Stimulated activated CD8-positive, alpha-beta memory T cell treated with anti-CD3 and anti-CD28 coated beads, Interleukin-7, amount 100 ng/mL, for 1 hour (primary cell): ENCODE results near the gene ARHGEF7.
"Not testable (repeated sequence)": the region's sequence is repeated elsewhere in the genome, so short reads cannot be mapped to it uniquely, and the experiment has no call there.

Experiments
- DNase-seq, 2 donors: peaks; one replicate each; pipeline ENCODE4 v3.0.0-alpha.2; 2020; ENCODE audit warnings: low read depth in 2 of 2

The ARHGEF7 gene

GRCh38 chr13:111115061-111115964, at the start of gene ARHGEF7:
Gene ARHGEF7, plus strand, starts transcription at chr13:111115310. Its CDS starts 217 bp downstream, at chr13:111115527.
- DNase-seq, result no peak

GRCh38 chr13:111065698-111066097, 49.4 kb upstream of the ARHGEF7 start:
- DNase-seq, result no peak

- DNase-seq, result no peak
These were observed 48.6 kb upstream of the ARHGEF7 start for GRCh38 chr13:111066544-111066943.

GRCh38 chr13:111068009-111068350, 47.1 kb upstream of the ARHGEF7 start:
- no peak for DNase-seq

GRCh38 chr13:111071120-111071519, 44.0 kb upstream of the ARHGEF7 start:
- not testable (repeated sequence) for DNase-seq

- DNase-seq, result not testable (repeated sequence)
These were observed 43.6 kb upstream of the ARHGEF7 start for GRCh38 chr13:111071526-111071925.

- DNase-seq, result no peak
These were observed 40.3 kb upstream of the ARHGEF7 start for GRCh38 chr13:111074826-111075225.

- DNase-seq, result no peak
These were observed 38.7 kb upstream of the ARHGEF7 start for GRCh38 chr13:111076155-111077013.

- no peak for DNase-seq
These were observed 35.7 kb upstream of the ARHGEF7 start for GRCh38 chr13:111079375-111079774.

- no peak for DNase-seq
These were observed 34.5 kb upstream of the ARHGEF7 start for GRCh38 chr13:111080642-111081041.

GRCh38 chr13:111082240-111082639, 32.9 kb upstream of the ARHGEF7 start:
- no peak for DNase-seq

- DNase-seq, result not testable (repeated sequence)
These were observed 32.3 kb upstream of the ARHGEF7 start for GRCh38 chr13:111082769-111083168.

GRCh38 chr13:111083693-111084092, 31.4 kb upstream of the ARHGEF7 start:
- DNase-seq, result not testable (repeated sequence)

GRCh38 chr13:111090169-111090568, 24.9 kb upstream of the ARHGEF7 start:
- no peak for DNase-seq

- DNase-seq, result no peak
These were observed 22.4 kb upstream of the ARHGEF7 start for GRCh38 chr13:111092685-111093084.

- no peak for DNase-seq
These were observed 22.0 kb upstream of the ARHGEF7 start for GRCh38 chr13:111093136-111093535.

- DNase-seq, result no peak
These were observed 21.5 kb upstream of the ARHGEF7 start for GRCh38 chr13:111093634-111094033.

- no peak for DNase-seq
These were observed 19.9 kb upstream of the ARHGEF7 start for GRCh38 chr13:111095031-111095840.

- DNase-seq, result no peak
These were observed 19.1 kb upstream of the ARHGEF7 start for GRCh38 chr13:111095911-111096501.

- DNase-seq, result no peak
These were observed 15.8 kb upstream of the ARHGEF7 start for GRCh38 chr13:111099290-111099689.

- no peak for DNase-seq
These were observed 5.1 kb upstream of the ARHGEF7 start for GRCh38 chr13:111110054-111110453.
